ENCODE measurements around the gene OBSCN.

OBSCN gene

DNA sequence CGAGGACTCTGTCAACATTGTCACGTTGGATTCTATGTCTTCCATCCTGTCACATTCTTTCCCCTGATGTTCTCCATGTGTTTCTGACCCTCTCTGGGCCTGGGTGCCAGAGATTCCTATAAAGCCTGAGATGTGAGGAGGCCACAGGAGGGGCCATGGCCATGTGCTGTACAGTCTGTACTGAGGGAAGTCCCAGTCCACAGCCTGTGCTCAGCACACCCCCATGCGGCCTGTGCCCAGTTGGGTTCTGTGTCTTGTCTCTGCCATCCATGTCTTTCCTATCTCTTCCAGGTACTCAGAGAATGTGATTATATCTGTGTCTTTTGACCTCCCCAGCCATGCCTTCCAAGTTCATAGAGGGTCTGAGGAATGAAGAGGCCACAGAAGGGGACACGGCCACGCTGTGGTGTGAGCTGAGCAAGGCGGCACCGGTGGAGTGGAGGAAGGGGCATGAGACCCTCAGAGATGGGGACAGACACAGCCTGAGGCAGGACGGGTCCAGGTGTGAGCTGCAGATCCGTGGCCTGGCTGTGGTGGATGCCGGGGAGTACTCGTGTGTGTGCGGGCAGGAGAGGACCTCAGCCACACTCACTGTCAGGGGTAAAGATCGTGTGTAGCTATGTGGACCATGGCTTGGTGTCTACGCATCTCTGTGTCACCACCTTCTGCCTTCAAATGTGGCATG lies 86.1 kb downstream of the OBSCN start:
- no peak for DNase-seq

DNA sequence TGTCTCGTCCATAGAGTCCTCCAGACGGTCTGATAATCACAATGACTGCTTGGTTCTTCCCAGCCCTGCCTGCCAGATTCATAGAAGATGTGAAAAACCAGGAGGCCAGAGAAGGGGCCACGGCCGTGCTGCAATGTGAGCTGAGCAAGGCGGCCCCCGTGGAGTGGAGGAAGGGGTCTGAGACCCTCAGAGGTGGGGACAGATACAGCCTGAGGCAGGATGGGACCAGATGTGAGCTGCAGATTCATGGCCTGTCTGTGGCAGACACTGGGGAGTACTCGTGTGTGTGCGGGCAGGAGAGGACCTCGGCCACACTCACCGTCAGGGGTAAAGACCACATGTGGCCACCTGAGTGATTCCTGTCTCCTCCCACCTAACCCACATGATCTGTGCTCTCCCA lies 86.9 kb downstream of the OBSCN start:
- DNase-seq: no peak

DNA sequence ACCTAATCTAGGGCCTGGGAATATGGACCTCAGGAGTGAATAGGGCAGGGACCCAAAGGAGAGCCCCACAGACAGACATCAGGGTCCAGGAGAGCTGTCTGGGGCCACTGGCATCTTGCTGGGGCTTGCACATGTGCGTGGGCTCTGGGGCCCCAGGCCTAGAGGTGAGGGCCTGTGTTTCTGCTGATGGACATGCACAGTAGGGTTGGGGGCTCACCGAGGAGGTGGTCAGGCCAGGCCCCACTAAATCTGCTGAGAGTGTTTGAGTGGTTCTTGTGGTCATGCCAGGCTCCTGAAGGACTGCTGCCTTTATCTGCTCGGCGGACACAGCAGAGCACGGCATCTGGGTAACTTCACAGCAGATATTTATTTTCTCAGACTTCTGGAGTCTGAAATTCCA lies 87.4 kb downstream of the OBSCN start:
- no peak for DNase-seq

DNA sequence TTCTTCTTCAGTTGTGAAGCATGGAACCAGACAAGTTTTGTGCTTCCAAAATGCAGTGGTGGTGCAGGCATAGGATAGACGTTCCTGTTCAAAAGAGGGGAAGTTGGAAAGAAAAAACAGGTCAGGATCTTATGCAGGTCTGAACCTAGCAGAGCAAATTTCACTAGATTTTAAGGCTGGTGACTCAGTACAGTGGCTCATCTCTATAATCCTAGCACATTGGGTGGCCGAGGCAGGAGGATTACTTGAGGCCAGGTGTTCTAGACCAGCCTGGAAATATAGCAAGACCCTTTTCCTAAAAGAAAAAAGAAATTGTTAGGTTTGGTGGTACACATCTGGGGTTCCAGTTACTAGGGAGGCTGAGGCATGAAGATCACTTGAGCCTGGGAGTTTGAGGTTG lies 88.1 kb downstream of the OBSCN start:
- no peak for DNase-seq

DNA sequence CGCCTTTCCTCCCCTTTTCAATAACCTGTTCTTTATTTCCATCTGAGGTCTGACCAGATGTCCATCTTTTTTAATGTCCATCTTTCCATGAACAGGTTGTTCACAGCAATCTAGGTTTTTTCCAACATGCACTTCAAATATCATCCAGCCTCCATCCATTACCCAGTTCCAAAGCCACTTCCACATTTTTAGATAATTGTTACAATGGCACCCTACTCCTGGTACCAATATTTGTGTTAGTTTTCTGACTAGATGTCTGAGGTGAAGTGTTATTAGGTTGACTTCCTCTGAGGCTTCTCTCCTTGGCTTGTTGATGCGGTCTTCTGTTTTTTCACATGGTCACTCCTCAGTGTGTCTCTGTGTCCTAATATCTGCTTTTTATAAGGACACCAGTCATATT lies 89.4 kb downstream of the OBSCN start:
- DNase-seq: no peak

DNA sequence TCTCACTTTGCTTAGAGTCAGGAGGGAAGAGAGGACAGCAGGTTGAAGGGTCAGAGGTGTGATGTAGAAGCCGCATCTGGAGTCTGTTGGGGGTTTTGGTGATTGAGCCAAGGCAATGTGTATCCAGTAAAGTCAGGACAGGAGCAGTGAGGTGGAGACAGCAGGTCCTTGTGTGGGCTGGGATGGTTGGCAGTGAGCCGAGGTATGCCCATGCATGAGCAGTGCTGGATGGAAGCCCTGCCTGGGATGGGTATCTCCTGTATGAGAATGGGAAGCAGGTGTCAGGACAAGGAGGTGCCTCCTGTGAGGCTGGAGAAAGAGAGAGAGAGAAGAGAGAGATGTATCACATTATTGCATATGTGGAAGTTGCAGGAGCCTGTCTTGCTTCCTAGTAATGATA lies 90.0 kb downstream of the OBSCN start:
- DNase-seq: no peak

DNA sequence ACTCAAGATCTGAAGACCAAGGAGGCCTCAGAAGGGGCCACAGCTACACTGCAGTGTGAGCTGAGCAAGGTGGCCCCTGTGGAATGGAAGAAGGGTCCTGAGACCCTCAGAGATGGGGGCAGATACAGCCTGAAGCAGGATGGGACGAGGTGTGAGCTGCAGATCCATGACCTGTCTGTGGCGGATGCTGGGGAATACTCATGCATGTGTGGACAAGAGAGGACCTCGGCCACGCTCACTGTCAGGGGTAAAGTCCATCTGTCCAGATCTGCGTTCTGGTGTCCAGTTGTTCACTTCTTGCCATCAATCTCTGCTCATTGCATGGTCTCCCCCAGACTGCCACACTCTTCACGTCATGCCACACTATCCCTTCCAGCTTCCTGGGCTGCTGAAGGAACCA lies 90.6 kb downstream of the OBSCN start:
- no peak for DNase-seq

DNA sequence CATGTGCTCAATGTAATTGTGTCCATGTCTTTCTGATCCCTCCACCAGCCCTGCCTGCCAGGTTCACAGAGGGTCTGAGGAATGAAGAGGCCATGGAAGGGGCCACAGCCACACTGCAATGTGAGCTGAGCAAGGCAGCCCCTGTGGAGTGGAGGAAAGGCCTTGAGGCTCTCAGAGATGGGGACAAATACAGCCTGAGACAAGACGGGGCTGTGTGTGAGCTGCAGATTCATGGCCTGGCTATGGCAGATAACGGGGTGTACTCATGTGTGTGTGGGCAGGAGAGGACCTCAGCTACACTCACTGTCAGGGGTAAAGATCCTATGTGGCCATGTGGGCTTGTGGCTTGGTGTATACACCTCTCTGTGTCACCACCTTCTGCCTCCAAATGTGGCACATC lies 91.4 kb downstream of the OBSCN start:
- DNase-seq: no peak

DNA sequence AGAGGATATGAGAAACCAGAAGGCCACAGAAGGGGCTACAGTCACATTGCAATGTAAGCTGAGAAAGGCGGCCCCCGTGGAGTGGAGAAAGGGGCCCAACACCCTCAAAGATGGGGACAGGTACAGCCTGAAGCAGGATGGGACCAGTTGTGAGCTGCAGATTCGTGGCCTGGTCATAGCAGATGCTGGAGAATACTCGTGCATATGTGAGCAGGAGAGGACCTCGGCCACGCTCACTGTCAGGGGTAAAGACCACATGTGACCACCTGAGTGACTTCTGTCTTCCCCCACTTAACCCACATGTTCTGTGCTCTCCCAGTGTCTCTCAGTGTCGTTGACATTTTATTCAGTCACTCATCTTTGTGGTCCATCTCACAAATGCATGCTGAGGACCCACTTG lies 92.1 kb downstream of the OBSCN start:
- no peak for DNase-seq

DNA sequence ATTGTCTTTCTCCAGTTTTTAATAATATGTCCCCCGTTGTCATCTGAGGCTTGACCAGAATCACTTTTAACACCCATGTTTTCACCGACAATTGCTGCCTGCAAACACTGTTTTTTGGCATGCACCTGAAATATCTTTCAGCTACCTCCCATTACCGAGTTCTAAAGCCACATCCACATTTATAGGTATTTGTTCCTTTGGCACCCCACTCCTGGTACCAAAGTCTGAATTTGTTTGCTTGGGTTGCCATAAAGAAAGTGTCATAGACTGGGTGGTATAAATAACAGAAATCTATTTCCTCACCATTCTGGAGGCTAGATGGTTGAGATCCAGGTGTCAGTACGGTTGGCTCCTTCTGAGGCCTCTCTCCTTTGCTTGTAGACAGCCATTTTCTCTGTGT lies 94.2 kb downstream of the OBSCN start:
- DNase-seq: no peak

DNA sequence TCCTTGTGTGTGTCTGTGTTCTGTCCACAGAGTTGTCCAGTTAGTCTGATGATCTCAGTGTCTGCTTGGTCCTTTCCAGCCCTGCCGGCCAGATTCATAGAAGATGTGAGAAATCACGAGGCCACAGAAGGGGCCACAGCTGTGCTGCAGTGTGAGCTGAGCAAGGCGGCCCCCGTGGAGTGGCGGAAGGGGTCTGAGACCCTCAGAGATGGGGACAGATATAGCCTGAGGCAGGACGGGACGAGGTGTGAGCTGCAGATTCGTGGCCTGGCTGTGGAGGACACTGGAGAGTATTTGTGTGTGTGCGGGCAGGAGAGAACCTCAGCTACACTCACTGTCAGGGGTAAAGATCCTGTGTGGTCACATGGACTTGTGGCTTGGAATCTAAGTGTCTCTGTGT lies 95.8 kb downstream of the OBSCN start:
- no peak for DNase-seq

DNA sequence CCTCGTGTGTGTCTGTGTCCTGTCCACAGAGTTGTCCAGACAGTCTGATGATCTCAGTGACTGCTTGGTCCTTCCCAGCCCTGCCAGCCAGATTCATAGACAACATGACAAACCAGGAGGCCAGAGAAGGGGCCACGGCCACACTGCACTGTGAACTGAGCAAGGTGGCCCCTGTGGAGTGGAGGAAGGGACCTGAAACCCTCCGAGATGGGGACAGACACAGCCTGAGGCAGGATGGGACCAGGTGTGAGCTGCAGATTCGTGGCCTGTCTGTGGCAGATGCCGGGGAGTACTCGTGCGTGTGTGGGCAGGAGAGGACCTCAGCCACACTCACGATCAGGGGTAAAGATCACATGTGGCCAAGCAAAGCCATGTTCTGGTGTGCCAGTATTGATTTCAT lies 96.4 kb downstream of the OBSCN start:
- DNase-seq: no peak

DNA sequence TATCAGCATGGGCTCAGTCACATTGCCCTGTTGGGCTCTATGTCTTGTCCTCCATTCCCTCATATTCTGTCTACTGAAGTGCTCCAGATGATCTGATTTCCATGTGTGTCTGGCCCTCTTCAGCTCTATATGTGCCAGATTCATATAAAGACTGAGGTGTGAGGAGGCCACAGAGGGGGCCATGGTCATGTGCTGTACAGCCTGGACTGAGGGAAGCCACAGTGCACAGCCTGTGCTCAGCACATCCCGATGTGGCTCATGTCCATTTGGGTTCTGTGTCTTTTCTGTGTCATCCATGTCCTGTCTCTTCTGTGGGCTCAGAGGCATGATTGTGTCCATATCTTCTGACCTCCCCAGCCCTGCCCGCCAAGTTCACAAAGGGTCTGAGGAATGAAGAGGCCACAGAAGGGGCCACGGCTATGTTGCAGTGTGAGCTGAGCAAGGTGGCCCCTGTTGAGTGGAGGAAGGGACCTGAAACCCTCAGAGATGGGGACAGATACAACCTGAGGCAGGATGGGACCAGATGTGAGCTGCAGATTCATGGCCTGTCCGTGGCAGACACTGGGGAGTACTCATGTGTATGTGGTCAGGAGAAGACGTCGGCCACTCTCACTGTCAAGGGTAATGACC lies 97.0 kb downstream of the OBSCN start:
- DNase-seq: no peak

DNA sequence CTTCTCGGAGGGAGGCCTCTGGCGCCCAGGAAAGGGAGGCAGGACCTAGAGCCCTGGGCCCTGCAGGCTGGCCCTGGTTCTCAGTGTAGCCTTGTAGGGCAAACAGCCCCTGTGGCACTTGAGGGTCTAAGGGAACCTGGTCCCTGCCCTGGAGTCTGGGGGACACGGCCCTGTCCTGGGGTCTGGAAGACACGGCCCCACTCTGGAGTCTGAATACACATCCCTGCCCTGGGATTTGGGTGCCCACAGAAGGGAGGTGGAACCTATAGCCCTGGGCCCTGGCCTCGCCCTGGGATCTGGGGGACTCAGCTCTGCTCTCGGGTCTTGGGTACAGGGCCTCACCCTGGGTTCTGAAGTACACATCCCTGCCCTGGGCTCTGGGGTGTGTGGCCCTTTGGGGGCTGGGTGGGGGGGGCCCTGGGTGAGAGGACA lies 97.9 kb downstream of the OBSCN start:
- no peak for DNase-seq

DNA sequence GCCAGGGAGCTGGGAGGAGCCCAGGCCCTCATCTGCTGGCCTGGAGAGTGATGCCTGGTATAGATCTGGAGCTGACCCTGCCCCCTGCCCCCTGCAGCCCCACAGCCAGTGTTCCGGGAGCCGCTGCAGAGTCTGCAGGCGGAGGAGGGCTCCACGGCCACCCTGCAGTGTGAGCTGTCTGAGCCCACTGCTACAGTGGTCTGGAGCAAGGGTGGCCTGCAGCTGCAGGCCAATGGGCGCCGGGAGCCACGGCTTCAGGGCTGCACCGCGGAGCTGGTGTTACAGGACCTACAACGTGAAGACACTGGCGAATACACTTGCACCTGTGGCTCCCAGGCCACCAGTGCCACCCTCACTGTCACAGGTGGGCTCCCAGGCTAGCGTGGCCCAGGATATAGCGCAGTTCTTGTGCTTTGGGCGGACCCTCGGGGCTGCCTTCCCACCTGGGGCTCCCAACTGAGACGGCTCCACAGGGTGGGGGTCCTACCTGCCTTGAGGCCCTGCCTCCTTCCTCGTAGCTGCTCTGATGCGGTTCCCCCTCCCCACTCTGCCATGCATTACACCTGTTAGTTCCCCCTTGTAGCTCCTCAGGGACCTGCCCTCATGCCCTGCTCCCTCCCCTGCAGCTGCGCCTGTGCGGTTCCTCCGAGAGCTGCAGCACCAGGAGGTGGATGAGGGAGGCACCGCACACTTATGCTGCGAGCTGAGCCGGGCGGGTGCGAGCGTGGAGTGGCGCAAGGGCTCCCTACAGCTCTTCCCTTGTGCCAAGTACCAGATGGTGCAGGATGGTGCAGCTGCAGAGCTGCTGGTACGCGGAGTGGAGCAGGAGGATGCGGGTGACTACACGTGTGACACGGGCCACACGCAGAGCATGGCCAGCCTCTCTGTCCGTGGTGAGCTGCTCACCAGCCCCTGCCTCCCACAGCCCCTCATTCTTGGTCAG lies 98.7 kb downstream of the OBSCN start:
- DNase-seq: no peak

DNA sequence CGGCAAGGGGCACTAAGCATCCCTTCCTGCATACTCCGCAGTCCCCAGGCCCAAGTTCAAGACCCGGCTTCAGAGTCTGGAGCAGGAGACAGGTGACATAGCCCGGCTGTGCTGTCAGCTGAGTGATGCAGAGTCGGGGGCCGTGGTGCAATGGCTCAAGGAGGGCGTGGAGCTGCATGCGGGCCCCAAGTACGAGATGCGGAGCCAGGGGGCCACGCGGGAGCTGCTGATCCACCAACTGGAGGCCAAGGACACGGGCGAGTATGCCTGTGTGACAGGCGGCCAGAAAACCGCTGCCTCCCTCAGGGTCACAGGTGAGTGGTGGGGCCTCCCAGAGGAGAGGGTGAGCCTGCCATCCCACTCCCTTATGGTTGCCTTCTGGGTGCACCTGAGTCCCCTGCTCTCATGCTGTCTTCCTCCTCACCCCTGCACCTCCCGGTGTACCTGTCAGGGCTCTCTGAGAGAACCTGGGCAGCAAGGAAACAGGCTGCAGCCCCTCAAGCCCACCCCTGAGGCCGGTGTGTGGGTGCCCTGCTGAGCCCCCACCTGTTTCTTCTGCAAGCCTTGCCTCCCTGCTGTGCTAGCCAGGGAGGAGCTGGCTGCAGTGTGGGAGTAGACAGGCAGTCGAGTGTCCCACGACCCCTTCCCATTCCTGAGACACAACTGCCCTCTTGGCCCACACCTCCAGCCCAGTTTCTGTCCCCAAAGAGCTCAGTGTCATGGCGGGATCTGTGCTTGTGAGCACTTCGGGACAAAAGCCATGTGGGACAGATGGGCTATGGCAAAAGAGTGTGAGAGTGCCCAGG lies 99.6 kb downstream of the OBSCN start:
- DNase-seq: no peak

DNA sequence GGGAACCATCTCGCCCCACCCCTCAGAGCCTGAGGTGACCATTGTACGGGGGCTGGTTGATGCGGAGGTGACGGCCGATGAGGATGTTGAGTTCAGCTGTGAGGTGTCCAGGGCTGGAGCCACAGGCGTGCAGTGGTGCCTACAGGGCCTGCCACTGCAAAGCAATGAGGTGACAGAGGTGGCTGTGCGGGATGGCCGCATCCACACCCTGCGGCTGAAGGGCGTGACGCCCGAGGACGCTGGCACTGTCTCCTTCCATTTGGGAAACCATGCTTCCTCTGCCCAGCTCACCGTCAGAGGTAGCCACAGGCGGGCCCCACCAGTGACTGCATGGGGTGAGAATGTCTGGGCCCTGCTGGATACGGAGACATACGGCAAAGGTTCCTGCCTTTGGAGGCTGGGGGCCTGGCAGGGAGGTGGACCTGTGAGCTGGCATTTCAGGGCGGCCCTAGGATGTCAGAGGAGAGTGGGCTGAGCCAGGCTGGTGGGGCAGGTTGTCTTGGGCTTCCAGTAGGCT lies 100.3 kb downstream of the OBSCN start:
- no peak for DNase-seq

DNA sequence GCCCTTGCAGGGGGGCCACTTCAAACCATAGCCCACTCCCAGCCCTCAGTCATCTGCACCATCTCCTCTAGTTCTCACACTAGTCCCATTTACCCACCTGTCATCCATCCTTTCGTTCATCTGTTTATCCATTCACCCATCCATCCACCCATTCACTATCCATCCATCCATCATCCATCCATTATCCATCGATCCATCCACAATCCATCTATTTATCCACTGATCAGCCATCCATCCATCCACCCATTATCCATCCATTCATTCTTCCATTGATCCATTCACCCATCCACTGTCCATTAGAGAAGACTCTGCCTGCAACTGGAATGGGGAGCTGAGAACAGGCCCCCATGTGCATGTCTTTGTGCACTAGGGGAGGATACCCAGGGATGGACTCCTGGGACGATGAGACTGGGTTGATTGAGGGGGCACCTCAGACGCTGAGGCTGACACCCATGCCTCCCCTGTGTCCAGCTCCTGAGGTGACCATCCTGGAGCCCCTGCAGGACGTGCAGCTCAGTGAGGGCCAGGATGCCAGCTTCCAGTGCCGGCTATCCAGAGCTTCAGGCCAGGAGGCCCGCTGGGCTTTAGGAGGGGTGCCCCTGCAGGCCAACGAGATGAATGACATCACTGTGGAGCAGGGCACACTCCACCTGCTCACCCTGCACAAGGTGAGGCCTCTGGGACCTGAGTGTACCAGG lies 100.9 kb downstream of the OBSCN start:
- no peak for DNase-seq

DNA sequence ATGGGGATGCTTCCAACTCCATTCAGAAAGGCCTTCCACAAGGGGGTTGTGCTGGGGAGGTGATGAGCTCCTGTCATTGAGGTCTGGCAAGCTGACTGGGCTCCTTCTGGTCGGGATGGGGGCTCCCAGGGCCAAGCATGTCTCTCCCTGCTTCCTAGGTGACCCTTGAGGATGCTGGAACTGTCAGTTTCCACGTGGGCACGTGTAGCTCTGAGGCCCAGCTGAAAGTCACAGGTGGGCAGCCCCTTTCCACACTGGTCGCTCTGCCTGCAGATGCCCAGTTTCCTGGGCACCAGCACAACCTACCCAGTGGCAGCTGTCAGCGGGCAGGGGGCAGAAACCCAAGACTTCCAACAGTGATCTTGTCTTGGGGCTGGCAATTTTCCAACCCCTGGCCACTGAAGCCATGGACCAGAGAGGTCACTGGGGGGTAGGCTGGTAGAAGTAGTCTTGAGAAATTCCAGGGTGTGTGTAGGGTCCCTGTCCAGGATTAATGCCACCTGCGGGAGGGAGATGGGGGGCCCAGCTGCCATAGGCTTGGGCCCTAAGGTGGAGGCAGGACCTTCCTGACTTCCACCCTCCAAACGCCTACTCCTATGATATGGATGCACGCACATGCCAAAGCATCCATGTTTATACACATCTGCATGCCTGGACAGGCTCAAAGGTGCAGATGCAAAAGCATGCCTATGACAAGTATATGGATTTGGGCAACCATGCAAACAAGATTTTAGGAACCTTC lies 101.7 kb downstream of the OBSCN start:
- DNase-seq: no peak

DNA sequence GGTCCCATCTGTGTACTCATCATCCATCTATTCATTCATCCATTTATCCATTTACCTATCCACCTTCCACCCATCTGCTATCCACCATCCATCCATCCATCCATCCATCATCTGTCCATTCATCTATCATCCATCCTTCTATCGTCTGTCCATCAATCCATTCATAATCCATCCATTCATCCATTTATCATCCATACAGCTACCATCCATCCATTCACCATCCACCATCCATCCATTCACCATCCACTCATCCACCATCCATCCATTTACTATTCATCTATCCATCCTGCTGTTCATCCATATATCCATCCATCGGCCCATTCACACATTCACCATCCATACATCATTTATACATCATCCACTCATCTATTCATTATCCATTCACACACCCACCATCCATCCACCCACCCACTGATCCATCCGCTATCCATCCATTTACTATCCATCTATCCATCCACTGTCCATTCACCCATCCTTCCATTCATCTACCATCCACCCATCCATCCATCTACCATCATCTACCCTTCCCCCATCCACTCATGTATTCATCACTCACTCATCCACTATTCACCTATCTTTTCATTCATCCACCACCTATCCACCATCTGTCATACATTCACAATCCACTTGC lies 102.4 kb downstream of the OBSCN start:
- DNase-seq: no peak

DNA sequence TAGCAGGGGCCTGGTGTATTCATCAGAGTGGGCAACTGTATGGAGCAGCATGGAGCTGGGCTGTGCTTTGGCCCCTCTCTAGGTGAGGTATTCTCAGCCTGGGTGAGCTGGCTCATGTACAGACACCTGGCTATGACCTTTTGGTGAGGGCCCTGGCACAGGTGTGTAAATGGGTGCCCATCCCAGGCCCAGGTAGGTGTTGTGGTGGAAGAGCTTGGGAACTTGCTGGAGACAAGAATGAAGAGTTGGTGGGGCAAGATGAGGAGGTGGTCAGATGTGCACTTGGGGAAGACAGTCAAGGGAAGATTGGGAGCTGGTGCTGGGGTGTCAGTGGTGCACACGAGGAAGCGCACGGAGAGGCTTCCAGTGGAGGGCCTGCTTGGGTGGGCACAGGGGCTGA lies 103.2 kb downstream of the OBSCN start:
- no peak for DNase-seq
